ENCODE results near the gene BTBD7.

- no peak for TF ChIP-seq CTCF (IDR thresholded peaks at IDR 0.05)
- no peak for TF ChIP-seq POLR2A (IDR thresholded peaks at IDR 0.05)
Observed at GRCh38 chr14:93214598-93214997, 118.2 kb downstream of the BTBD7 start.
